Peyer's patch (tissue), 4 donors: Measurements from ENCODE around the gene ASPN.

Source experiments
- POLR2A ChIP-seq, 2 donors: fragments of 450-650 bp; IDR thresholded peaks; one replicate each; pipeline ENCODE4 v1.5.1; 2017; ENCODE audit warnings: antibody characterized with exemption in 2 of 2, mild to moderate bottlenecking in 2 of 2, moderate library complexity in 2 of 2
- TF ChIP-seq, protein P1 (sequence below), 6 experiments: fragments of 450-650 bp in 4 of 6; fragments of 200-600 bp in 2 of 6; sonication (generic) in 1 of 6; IDR thresholded peaks; one replicate each; pipeline ENCODE4 v1.5.1; 2017 to 2019; ENCODE audit warnings: antibody characterized with exemption in 6 of 6, mild to moderate bottlenecking in 3 of 6, moderate library complexity in 1 of 6

GRCh38 chr9:92483627-92484545, 1.6 kb upstream of the ASPN start:
- TF ChIP-seq, protein P1, sequence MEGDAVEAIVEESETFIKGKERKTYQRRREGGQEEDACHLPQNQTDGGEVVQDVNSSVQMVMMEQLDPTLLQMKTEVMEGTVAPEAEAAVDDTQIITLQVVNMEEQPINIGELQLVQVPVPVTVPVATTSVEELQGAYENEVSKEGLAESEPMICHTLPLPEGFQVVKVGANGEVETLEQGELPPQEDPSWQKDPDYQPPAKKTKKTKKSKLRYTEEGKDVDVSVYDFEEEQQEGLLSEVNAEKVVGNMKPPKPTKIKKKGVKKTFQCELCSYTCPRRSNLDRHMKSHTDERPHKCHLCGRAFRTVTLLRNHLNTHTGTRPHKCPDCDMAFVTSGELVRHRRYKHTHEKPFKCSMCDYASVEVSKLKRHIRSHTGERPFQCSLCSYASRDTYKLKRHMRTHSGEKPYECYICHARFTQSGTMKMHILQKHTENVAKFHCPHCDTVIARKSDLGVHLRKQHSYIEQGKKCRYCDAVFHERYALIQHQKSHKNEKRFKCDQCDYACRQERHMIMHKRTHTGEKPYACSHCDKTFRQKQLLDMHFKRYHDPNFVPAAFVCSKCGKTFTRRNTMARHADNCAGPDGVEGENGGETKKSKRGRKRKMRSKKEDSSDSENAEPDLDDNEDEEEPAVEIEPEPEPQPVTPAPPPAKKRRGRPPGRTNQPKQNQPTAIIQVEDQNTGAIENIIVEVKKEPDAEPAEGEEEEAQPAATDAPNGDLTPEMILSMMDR (IDR thresholded peaks at IDR 0.05), result no peak
- TF ChIP-seq POLR2A (IDR thresholded peaks at IDR 0.05), result no peak
